Neural crest cell (in vitro differentiated cells): ENCODE data around the gene ATXN7L1. TPM values are rescaled to one million over a fixed set of nuclear protein-coding genes. Genes with fewer than 3 reads are reported as not detected.

Experiments
- DNase-seq: peaks from one replicate; pipeline ENCODE4 v3.0.0; 2021; ENCODE audit warnings: low read depth, mixed read lengths, low spot score
- H3K27ac Mint-ChIP-seq: one replicate; pipeline ENCODE4 v1.8.0; 2021; ENCODE audit warnings: mild to moderate bottlenecking, mixed read lengths; ENCODE audit not compliant: unreplicated experiment
- H3K27me3 Mint-ChIP-seq: 2 replicates; pipeline ENCODE4 v1.8.0; 2021; ENCODE audit warnings: low read depth, mild to moderate bottlenecking, mixed read lengths
- H3K36me3 Mint-ChIP-seq: 2 replicates; pipeline ENCODE4 v1.8.0; 2021; ENCODE audit warnings: low read depth, mild to moderate bottlenecking, mixed read lengths
- H3K4me1 Mint-ChIP-seq: 2 replicates; pipeline ENCODE4 v1.8.0; 2021; ENCODE audit warnings: mixed read lengths
- H3K4me3 Mint-ChIP-seq: one replicate; pipeline ENCODE4 v1.8.0; 2021; ENCODE audit warnings: mild to moderate bottlenecking, mixed read lengths
- H3K9me3 Mint-ChIP-seq: 2 replicates; pipeline ENCODE4 v1.8.0; 2021; ENCODE audit warnings: mixed read lengths
- CTCF ChIP-seq: fragments of 200-600 bp; sonication (generic); conservative IDR thresholded peaks from 2 replicates; pipeline ENCODE4 v1.5.0; 2021; ENCODE audit warnings: antibody characterized with exemption, mild to moderate bottlenecking
- total RNA-seq: library from RNA; stranded (reverse); gene quantifications from 2 replicates; pipeline ENCODE4 v1.2.1, GENCODE V29; 2021

Gene ATXN7L1
- total RNA-seq, 1 donor from 2014 or later = 14.4 TPM

DNA sequence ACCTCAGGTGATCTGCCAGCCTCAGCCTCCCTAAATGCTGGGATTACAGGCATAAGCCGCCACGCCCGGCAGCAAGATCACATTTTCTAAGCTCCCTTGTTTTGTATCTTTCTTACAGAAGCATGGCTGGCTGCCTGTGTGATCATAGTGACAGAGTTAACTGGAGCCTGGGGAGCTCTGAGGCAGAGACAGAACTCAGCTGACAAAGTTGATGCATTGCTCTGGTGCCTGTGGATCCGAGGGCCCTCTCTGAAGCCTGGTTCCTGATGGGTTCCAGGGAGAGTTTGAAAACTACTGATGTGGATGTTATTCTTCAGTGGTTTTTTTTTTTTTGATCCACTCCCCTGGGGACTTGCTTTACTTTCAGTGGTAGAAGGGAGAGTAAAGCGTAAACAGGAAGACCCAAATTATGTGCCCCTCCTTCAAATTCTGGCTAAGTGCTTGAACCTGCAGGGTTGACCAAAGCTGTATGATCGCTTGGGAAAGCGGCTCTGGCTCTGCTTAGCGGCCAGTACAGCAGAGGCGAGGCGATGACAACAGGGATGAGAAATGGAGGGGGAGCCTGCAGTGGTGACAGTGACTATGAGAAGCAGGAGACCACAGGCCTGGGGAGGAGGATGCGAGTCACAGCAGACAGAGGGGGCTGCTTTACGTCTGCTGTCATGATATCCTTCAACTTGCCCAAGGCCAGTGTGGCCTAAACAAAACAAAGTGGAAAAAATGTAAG is 288.3 kb downstream of the ATXN7L1 start:
- no peaks in the 10 kb centered on the region for H3K36me3 Mint-ChIP-seq
- no peaks in the 10 kb centered on the region for H3K27me3 Mint-ChIP-seq
- DNase-seq = no peak
- no peaks in the 10 kb centered on the region for H3K9me3 Mint-ChIP-seq
- no peak overlapping the region for H3K4me3 Mint-ChIP-seq
- H3K27ac Mint-ChIP-seq = no peak overlapping the region
- no peak for TF ChIP-seq CTCF
- H3K4me1 Mint-ChIP-seq = peaks cover 6% of the 10 kb centered on the region

DNA sequence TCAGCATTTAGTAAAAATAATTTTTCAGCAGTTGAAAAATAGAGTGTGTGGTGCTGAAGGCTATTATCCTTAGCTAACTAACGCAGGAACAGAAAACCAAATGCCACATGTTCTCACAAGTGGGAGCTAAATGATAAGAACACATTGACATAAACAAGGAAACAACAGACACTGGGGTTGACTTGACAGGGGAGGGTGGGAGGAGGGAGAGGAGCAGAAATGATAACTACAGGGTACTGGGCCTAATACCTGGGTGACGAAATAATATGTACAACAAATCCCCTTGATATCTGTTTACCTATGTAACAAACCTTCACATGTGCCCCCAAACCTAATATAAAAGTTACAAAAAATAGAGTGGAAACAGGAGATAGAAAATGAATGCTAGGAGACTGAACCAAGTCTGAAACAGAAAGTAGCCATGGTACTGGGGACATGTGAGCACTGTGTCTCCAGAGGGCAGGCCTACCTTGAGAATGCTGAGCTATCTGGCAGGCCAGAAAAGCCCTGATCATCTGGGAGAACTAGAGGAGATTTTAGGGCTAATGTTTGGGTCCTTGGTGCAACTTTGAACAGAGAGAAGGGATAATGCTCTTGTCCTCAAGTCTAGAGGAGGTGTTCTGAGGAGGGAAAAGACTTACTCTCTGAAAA is 290.4 kb downstream of the ATXN7L1 start:
- H3K27ac Mint-ChIP-seq = peak overlapping the region; percentile 73
- no peaks in the 10 kb centered on the region for H3K36me3 Mint-ChIP-seq
- no peaks in the 10 kb centered on the region for H3K9me3 Mint-ChIP-seq
- H3K4me1 Mint-ChIP-seq = peaks cover 13% of the 10 kb centered on the region
- no peak for DNase-seq
- no peaks in the 10 kb centered on the region for H3K27me3 Mint-ChIP-seq
- TF ChIP-seq CTCF = no peak
- no peak overlapping the region for H3K4me3 Mint-ChIP-seq

DNA sequence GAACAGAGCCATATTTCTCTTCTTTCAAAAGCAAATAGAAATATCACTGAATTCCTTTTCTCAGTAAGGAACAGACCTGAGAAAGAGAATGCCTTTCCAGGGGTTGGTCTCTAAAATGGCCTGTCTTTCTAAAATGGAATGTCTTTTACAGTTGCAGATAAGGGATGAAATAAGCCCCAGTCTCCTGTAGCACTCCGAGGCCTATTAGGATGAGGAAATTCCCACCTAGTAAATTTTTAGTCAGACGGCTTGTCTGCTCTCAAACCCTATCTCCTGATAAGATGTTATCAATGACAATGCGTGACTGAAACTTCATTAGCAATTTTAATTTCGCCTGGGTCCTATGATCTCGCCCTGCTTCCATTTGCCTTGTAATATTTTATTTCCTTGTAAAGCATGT is 292.2 kb downstream of the ATXN7L1 start:
- H3K4me3 Mint-ChIP-seq = no peak overlapping the region
- no peak for DNase-seq
- peaks cover 13% of the 10 kb centered on the region for H3K4me1 Mint-ChIP-seq
- H3K36me3 Mint-ChIP-seq = no peaks in the 10 kb centered on the region
- TF ChIP-seq CTCF = no peak
- H3K27ac Mint-ChIP-seq = no peak overlapping the region
- H3K27me3 Mint-ChIP-seq = no peaks in the 10 kb centered on the region
- H3K9me3 Mint-ChIP-seq = no peaks in the 10 kb centered on the region

GRCh38 chr7:105583061-105583460 is 293.3 kb downstream of the ATXN7L1 start:
- H3K4me3 Mint-ChIP-seq = no peak overlapping the region
- no peak for TF ChIP-seq CTCF
- no peaks in the 10 kb centered on the region for H3K9me3 Mint-ChIP-seq
- peaks cover 12% of the 10 kb centered on the region for H3K4me1 Mint-ChIP-seq
- no peak for DNase-seq
- H3K36me3 Mint-ChIP-seq = no peaks in the 10 kb centered on the region
- no peaks in the 10 kb centered on the region for H3K27me3 Mint-ChIP-seq
- H3K27ac Mint-ChIP-seq = no peak overlapping the region

GRCh38 chr7:105581066-105581811 is 295.2 kb downstream of the ATXN7L1 start, which contains the start of gene EFCAB10:
EFCAB10 (minus strand) TSS chr7:105581493; CDS start chr7:105581463, 30 bp downstream.
- Mint-ChIP-seq H3K27ac (peak within 1 kb of the TSS; percentile 92), H3K9me3 (no peaks in the 10 kb centered on the region), H3K27me3 (no peaks in the 10 kb centered on the region), H3K4me3 (peak within 1 kb of the TSS; percentile 75), H3K36me3 (no peaks in the 10 kb centered on the region), H3K4me1 (peaks cover 12% of the 10 kb centered on the region)
- peak; percentile 40 for TF ChIP-seq CTCF
- peak; percentile 79 for DNase-seq
